A673 (cell line): ENCODE data around the gene PATJ. TPM values are rescaled to one million over a fixed set of nuclear protein-coding genes. Genes with fewer than 3 reads are reported as not detected.
A peak's percentile ranks its signal among the peaks of the same experiment; 100 is the strongest.

Experiments used
- BruUV-seq: library from RNA; stranded (reverse); fragments of 400-500 nt; replicated peaks from 2 replicates; lab custom pipeline; 2021; lab: Mats Ljungman, UMichigan
- CTCF ChIA-PET: fragments of 300-600 bp; sonication (Branson Sonifier 250); formaldehyde crosslinking; loops from one replicate; lab custom pipeline; 2022; ENCODE audit warnings: antibody characterized with exemption; lab: Charles Lee
- POLR2A ChIA-PET: fragments of 300-600 bp; sonication (Branson Sonifier 250); formaldehyde crosslinking; loops from one replicate; lab custom pipeline; 2022; ENCODE audit warnings: antibody characterized with exemption; ENCODE audit not compliant: low non-redundant PET; lab: Charles Lee
- DNase-seq: peaks from one replicate; pipeline ENCODE4 v3.0.0-alpha.2; 2015; ENCODE audit warnings: low spot score
- H3K27ac ChIP-seq: fragments of 200-600 bp; sonication (generic); 2 replicates; pipeline ENCODE4 v1.5.1; 2016; ENCODE audit warnings: mixed run types, low read depth, mild to moderate bottlenecking, mixed read lengths, antibody characterized with exemption, low read length; ENCODE audit not compliant: poor library complexity, severe bottlenecking
- H3K27me3 ChIP-seq: fragments of 200-600 bp; sonication (generic); replicated peaks from 2 replicates; pipeline ENCODE4 v1.6.1; 2017; ENCODE audit warnings: mixed run types, low read depth, mild to moderate bottlenecking, mixed read lengths, antibody characterized with exemption, low read length; ENCODE audit not compliant: insufficient read depth, poor library complexity
- H3K36me3 ChIP-seq: fragments of 200-600 bp; sonication (generic); 2 replicates; pipeline ENCODE4 v1.6.1; 2016; ENCODE audit warnings: mixed run types, mild to moderate bottlenecking, mixed read lengths, antibody characterized with exemption, low read length; ENCODE audit not compliant: insufficient read depth, poor library complexity, severe bottlenecking
- H3K4me1 ChIP-seq: fragments of 200-600 bp; sonication (generic); 2 replicates; pipeline ENCODE4 v1.6.1; 2017; ENCODE audit warnings: mixed run types, mild to moderate bottlenecking, mixed read lengths, antibody characterized with exemption, low read length; ENCODE audit not compliant: insufficient read depth, poor library complexity, severe bottlenecking
- H3K4me3 ChIP-seq: fragments of 200-600 bp; sonication (generic); 2 replicates; pipeline ENCODE4 v1.5.1; 2016; ENCODE audit warnings: low read depth, mixed run types, mild to moderate bottlenecking, mixed read lengths, low read length; ENCODE audit not compliant: poor library complexity, severe bottlenecking
- H3K9me3 ChIP-seq: fragments of 200-600 bp; sonication (generic); 2 replicates; pipeline ENCODE4 v1.6.1; 2016; ENCODE audit warnings: mixed run types, low read depth, mild to moderate bottlenecking, mixed read lengths, antibody characterized with exemption, low read length; ENCODE audit not compliant: poor library complexity, severe bottlenecking
- CTCF ChIP-seq: fragments of 300-800, 200-600 bp; sonication (generic); conservative IDR thresholded peaks from 2 replicates; pipeline ENCODE4 v1.5.1; 2017; ENCODE audit warnings: low read depth, mild to moderate bottlenecking, antibody characterized with exemption, low read length, moderate library complexity, mixed read lengths
- EZH2 ChIP-seq: fragments of 200-600 bp; sonication (generic); IDR thresholded peaks from 2 replicates; pipeline ENCODE4 v1.6.1; 2017; ENCODE audit warnings: borderline replicate concordance, low read depth, mild to moderate bottlenecking, mixed read lengths, antibody characterized with exemption, low read length; ENCODE audit not compliant: poor library complexity, severe bottlenecking
- intact Hi-C: fragments of 100-400 bp; cut with micrococcal nuclease; formaldehyde crosslinking; loops from one replicate; pipeline ENCODE4 v1.10.0; 2022; ENCODE audit not compliant: unreplicated experiment
- total RNA-seq: library from RNA; stranded (reverse); gene quantifications from 2 replicates; pipeline ENCODE4 v1.2.3, GENCODE V29; 2021

Gene PATJ
- total RNA-seq, 1 experiment from 2014 or later, result 6.6 TPM

- TF ChIP-seq CTCF (peak; percentile 54), EZH2 (no peak)
- BruUV-seq, result no TSS peak
- Histone ChIP-seq H3K4me3 (no peak overlapping the region), H3K27ac (no peak overlapping the region), H3K27me3 (no peaks in the 10 kb centered on the region), H3K9me3 (no peaks in the 10 kb centered on the region), H3K4me1 (no peaks in the 10 kb centered on the region), H3K36me3 (no peaks in the 10 kb centered on the region)
- intact Hi-C loops, result loop anchor here (1.0 to 10.0 kb wide), 3 partner anchors 113 to 211 kb away; no protein-coding TSS in a partner anchor
- CTCF ChIA-PET, result no interaction called here
- DNase-seq, result peak; percentile 48
- POLR2A ChIA-PET, result no interaction called here
Observed at GRCh38 chr1:61921435-61921834, 179.2 kb downstream of the PATJ start.

DNA sequence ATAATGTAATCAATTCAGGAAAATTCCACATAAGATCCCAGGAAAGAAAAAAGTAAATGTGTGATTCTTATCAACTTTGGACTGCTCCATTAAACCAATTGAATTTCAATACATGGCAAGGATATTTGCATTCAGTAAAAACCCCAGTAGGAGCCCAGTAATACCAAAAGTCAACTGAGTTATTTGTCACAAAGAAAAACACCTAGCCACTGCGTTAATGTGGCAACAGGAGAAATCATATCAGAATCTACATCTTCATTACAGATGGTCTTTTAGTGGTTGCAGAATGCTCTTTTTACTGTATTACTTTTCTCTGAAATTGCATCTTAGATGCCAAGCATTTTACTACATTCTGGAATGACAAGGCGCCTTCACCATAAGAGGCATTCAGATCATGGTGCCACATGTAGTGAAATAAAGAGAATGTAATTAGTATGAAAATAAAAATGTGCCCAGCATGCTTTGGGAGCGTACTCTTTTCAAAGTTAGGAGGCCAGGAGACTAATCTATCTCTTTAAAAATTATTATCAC, 180.7 kb downstream of the PATJ start:
- intact Hi-C loops, result loop anchor here (5.0 to 10.0 kb wide), 2 partner anchors 112 to 209 kb away; no protein-coding TSS in a partner anchor
- H3K4me1 ChIP-seq, result no peaks in the 10 kb centered on the region
- TF ChIP-seq CTCF (no peak), EZH2 (no peak)
- H3K4me3 ChIP-seq, result no peak overlapping the region
- DNase-seq, result no peak
- H3K27me3 ChIP-seq, result no peaks in the 10 kb centered on the region
- BruUV-seq, result no TSS peak
- H3K36me3 ChIP-seq, result no peaks in the 10 kb centered on the region
- ChIA-PET POLR2A (no interaction called here), CTCF (no interaction called here)
- no peaks in the 10 kb centered on the region for H3K9me3 ChIP-seq
- H3K27ac ChIP-seq, result no peak overlapping the region

DNA sequence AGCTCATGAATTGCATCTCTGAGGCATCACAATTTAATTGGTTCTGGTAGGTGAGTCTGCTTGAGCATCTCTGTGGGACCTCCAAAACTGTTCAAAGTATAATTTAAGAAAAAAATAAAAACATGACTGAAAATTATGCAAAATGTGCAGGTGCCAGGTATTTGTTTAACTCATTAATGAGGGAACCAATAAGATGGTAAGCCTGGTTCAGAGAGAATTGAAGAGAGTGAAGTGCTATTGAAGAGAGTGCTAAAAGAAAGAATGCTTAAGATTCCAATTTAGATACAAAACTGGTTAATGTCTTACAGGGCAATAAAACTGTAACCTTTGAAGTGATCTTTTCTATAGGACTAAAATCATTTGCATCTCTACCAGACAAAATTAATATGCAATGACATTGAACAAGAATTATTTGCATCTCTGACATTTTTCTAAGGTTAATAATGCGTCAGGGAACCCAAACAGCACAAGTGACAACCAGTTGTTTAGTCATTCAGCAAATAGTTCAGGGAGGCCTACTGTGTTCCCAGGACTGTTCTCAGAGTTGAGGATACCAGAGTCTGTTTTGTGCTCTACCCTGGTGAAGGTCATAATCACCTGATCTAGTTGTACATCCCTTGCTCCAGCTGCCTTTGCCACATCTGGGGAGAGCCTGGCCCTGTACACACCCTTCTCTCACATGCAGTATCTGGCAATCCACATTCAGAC, 183.5 kb downstream of the PATJ start:
- intact Hi-C loops, result loop anchor here (10.0 kb wide), 1 partner anchor 109 kb away; no protein-coding TSS in a partner anchor
- TF ChIP-seq EZH2 (no peak), CTCF (no peak)
- CTCF ChIA-PET, result no interaction called here
- no TSS peak for BruUV-seq
- no peak overlapping the region for H3K4me3 ChIP-seq
- H3K36me3 ChIP-seq, result no peaks in the 10 kb centered on the region
- no peaks in the 10 kb centered on the region for H3K4me1 ChIP-seq
- no peaks in the 10 kb centered on the region for H3K27me3 ChIP-seq
- no peaks in the 10 kb centered on the region for H3K9me3 ChIP-seq
- DNase-seq, result no peak
- POLR2A ChIA-PET, result no interaction called here
- no peak overlapping the region for H3K27ac ChIP-seq
